GM18511 (cell line): Measurements from ENCODE around the gene CRADD.
A peak's percentile ranks its signal among the peaks of the same experiment; 100 is the strongest.
"Not testable (repeated sequence)": the region's sequence is repeated elsewhere in the genome, so short reads cannot be mapped to it uniquely, and the experiment has no call there.

Source experiments
- ATAC-seq: cut with Tn5 transposase; IDR thresholded peaks from one replicate; pipeline ENCODE4 v1.9.1; 2021; ENCODE audit warnings: mild to moderate bottlenecking, moderate library complexity; ENCODE audit not compliant: unreplicated experiment

CRADD gene

DNA sequence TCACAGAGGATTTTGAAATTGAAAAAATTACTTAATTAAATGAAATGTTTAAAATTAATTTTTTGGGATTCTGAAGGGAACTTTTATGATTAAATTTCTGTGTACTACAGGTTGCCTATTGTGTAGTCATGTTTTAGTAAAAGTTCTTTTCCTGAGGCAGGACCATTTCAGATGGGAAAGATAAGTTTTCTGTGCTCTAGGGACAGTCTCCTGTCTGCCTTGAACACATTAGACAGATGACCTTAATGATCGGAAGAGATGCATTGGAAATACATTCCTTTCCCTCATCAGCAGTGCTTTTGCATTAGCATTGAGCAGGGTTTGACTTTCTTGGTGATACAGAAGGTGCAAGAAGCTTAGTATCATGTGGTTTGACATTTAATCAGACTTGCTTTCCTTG is 28.1 kb downstream of the CRADD start:
- ATAC-seq, result no peak

DNA sequence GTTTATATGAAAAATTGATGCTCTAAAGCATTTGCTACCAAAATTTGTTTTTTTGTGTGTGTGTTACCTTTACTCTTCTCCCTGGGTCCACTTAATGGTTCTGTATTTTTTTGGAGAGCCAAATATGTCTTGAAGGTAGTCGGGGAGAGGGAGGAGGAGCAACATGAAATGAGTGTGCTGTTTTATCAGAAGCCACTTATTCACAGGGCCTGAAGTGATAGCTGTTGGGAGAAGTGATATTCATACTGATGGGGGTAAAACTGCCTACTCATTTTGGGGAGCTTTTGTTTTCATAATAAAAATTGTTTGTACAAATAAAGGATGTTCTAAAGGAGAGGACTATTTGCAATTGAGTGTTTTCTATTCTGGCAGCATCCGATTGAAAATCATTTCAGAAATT is 29.2 kb downstream of the CRADD start:
- no peak for ATAC-seq

DNA sequence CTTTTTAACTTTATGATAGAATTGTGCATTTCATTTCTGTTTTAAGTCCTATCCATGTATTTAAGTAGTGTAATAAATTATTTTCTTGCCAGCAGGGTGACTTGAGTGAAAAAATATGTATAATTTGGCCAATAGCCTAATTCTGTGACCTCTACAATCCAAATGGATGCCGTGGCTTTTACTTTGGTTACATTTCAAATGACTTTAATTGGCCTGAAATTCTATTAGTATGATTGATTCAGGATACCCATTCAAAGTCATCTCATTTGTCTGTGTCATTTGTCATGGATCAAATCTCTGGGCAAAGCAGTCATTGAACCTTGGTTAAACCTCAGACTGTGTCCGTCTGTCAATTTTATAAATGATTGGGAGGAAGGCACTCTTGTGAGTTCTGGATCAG is 29.6 kb downstream of the CRADD start:
- no peak for ATAC-seq

DNA sequence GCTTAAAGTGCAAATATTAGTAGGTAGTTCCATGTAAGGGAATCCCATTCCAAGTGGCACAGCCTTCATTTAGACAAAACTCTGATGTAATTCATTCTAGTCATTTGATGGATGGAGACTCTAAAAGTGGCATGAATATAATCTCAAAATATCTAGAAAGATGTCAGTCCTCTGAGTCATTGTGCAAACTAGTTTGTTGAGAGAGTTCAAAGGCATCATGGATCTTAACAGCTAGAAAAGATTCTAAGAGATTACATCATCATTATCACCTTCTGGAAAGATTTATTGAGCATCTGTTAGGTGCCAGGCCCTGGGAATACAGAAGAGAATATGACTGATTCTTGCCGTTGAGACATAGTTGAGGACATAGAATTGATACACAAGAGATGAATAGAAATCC is 30.7 kb downstream of the CRADD start:
- ATAC-seq, result no peak

DNA sequence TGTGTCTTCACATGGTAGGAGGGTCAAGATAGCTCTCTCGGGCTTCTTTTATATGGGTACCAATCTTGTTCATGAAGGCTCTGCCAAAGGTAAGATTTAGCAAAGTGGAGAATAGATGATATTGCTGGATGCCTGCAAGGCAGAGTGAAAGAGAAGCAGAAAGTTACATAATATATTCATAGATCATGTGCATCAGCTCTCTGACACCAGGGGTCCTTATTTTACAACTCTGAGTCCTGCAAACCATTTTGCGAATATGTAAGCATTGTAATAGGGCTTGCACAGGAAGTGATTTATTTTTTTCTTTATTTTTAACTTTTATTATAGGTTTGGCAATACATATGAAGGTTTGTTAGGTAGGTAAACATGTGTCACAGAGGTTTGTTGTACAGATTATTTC is 31.8 kb downstream of the CRADD start:
- ATAC-seq, result no peak

DNA sequence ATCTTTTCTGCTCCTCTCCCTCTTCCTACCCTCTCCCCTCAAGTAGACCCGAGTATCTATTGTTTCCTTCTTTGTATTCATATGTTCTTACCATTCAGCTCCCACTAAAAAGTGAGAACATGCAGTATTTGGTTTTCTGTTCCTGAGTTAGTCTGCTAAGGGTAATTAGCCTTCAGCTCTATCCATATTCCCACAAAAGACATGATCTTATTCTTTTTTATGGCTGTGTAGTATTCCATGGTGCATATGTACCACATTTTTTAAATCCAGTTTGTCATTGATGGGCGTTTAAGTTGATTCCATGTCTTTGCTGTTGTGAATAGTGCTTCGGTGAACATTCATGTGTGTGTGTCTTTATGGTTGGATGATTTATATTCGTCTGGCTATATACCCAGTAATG is 32.2 kb downstream of the CRADD start:
- no peak for ATAC-seq

DNA sequence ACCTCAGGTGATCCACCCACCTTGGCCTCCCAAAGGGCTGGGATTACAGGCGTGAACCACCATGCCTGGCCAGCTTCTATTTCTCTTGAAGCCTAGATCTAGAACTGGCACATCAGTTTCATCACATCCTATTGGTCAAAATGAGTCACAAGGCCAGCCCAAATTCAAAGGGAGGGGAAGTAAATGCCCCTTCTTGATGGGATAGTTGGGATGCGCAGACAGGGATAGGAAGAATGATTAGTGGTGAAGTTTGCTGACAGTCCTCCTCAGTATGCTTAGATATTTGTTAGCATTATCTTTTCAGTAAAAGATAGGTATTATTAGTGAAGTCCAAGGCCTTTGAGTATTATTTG is 33.4 kb downstream of the CRADD start:
- ATAC-seq, result no peak

DNA sequence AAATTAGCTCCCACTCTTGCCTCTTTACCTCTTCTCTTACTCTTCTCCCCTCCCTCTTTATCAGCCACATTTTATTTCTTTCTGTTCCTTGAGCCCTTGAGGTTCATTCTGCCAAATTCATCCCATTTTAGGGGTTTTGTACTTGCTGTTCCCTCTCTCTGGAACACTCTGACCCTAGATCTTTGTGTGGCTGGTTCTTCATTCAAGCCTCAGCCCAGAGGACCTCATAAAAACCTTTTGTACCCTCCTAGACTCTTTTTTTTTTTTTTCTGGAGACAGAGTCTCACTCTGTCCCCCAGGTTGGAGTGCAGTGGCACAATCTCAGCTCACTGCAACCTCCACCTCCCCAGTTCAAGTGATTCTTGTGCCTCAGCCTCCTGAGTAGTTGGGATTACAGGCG is 34.3 kb downstream of the CRADD start:
- not testable (repeated sequence) for ATAC-seq

DNA sequence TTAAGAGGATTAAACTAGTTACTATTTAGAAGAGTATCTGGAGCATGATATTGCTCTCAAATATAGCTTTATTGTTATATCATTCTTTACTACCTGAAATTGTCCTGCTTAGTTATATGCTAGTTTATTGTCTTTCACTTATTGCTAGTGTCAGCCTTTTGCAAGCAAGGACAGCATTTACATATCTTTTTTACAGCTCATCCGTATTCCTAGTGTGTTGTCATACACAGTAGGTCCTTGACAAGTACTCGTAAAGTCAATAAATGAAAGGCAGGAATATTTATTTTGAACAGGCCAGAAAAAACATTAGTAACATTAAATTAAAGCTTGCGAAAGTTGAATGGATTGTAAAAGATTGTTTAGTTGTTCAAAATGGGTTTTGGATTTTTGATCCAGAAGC is 35.0 kb downstream of the CRADD start:
- no peak for ATAC-seq

DNA sequence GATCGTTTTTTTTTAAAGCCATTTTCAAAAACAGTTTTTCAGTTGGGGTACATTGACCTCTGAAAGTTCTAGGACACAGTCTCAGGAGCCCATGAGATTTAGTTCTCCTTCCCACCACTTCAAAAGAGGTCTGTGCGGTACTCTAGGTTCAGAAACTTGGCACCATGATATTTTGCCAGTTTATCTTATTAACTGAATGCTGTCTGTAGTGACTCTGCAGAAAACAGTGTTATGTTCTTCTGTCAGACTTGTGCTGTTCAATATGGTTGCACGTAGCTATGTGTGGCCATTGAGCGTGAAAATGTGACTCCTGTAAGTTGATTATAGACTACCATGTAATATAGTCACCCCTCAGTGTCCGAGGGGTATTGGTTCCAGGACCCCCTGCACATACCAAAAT is 35.9 kb downstream of the CRADD start:
- no peak for ATAC-seq

DNA sequence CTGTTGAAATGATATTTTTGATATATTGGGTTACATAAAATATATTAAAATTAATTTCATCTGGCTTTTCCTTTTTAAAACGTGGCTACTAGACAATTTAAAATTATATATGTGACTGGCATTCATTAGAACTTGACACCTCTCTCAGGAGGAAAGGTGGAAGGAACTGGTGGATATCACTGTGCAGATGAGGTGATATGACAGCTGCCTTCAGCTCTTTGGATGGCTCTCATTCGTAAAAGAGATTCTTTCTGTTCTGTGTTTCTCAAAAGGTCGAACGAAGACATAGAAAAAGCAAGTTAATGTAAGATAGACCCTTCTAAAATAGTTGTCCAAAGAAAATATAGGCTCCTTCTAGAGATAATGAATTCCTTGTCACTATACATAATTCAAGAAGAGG is 36.6 kb downstream of the CRADD start:
- no peak for ATAC-seq

DNA sequence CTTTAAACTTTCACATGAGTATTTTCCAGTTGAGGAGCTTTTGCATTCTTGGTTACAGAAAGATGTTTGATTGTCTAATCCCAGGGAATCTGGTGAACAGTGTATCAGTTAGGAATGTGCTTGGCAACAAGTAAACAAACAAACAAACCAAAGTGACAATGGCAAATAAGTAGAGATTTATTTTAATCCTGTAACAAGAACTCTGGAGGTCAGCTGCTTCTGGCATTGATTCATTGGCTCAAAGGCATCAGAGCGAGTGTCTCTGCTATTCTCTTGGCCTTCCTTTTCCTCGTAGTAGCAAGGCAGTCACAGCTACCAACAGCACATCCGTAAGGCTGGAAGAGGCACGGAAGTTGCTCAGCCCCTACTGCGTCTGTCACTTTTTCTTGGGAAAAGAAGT is 37.2 kb downstream of the CRADD start:
- ATAC-seq, result no peak

DNA sequence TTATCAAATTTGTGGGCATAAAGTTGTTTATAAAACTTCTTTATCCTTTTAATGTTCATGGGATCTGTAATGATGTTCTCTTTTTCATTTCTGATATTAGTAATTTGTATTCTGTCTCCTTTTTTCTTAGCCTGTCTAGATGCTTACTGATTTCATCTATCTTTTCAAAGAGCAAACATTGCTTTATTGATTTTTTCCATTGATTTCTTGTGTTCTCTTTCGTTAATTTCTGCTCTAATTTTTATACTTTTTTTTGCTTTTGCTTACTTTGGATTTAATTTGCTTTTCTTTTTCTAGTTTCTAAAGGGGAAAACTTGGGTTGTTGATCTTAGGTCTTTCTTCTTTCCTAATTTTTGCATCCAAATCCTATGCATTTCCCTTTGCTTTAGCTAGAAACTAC is 42.5 kb downstream of the CRADD start:
- ATAC-seq, result no peak

DNA sequence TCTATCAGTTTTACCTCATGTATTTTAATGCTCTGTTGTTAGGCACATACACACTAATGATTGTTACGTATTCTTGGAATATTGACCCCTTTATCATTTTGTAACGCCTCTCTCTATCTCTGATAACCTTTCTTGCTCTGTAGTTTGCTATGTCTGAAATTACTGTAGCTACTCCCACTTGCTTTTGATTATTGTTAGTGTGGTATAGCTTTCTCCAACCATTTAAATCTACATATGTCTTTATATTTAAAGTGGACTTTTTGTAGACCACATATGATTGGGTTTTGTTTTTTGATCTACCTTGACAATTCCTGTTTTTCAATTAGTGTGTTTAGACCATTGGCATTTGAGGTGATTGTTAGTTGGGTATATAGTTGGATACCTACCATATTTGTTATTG is 43.4 kb downstream of the CRADD start:
- no peak for ATAC-seq

DNA sequence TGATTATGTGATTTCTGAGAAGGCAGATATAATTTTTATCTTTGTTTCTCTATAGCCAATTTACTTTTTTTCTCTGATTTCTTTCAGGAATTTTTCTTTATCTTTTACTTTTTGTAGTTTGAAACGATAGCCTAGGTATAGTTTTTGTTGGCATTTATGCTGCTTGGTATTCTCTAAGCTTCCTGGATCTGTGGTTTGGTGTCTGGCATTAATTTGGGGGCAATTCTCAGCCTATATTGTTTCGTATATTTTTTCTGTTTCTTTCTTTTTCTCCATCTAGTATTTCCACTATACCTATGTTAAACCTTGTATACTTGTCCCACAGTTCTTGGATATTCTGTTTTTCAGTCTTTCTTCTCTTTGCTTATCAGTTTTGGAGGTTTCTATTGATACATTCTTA is 45.0 kb downstream of the CRADD start:
- no peak for ATAC-seq

DNA sequence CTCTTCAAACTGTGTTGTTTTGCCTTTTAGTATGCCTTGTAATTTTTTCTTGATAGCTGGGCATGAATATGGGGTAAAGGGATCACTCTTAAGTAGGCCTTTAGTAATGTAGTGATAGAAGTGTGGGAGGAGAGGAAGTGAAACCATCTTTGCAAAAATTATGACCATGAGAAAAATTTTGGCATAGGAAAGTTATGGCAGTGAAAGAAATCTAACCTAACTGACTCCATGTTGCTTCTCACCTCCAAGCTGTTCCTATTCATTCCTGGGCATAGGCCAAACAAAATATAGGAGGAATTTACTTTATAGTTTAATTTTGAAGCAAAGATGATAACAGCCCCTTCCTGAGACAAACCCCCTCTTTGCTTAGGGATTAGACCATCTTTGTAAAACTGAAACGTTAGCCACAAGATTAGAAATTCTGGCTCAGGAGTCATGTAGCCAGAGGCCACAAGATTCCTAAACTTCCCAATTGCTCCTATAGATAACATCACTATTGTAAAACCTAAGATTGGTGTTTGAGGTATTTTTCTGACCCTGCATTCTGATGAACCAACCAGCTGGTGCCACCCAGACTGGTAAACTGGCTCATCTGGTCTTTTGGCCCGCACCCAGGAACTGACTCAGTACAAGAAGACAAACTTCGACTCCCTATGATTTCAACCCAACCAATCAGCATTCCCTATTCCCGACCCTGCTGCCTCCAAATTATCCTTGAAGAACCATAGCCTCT is 45.8 kb downstream of the CRADD start:
- ATAC-seq, result no peak

DNA sequence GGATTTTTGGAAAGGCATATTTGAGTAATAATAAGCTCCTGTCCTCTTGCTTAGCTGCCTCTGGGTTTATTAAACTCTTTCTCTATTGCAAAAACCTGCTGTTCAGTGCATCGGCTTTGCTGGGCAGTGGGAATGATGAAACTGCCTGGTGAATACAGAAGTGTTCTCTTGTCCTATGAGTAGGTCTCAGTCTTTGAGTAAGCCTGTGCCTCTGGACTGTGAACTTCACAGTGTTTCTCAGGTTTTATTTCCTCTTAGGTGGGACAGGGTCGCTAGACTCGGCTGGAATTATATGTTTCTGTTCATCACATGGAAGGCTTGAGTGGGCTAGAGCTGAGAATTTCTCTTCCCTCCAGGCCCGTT is 46.4 kb downstream of the CRADD start:
- ATAC-seq, result no peak

DNA sequence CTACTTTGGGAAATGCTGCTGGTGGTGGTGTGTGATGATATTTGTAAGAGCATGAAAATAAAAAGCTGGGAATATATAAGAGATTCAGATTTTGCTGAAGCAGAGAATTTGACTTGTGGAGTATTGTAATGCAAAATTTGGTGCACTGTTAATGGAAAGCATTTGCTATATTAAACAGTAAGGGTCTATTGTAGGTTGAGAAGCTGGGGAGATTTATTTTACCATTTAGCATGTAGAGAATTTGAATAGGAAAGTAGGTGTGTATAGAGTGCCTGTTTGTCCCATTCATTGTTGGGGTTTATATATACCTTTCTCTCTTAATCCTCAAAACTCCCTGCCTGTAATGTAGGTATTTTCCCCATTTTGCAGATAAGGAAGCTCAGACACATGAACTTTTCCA is 48.4 kb downstream of the CRADD start:
- no peak for ATAC-seq

DNA sequence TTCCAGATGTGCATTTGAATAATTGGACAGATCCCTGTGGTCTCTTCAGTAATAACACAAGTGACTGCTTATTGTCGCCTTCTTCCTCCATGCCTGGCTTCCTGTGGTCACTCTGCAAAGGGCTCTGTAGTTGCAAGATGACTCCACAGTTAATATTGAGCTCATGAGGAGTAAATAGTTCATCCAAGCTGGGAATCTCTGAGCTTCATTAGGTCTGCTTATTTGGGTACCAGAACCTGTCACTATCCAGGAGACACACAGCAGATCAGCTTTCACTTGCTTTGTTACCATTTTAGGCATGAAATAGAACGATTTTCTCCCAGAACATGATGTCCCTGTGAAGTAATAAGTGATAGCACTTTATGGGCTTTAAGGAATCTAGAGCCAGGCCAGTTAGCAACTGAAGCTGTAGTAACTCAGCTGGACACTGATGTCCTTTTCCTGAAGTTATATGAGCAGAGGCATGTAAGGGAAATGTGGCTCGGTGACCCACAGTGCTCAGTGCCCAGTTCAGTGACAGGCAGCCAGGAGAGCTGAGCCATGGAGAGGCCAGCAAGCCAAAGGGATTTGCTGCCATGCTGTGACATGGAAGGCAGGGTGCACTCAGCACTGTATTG is 50.1 kb downstream of the CRADD start:
- no peak for ATAC-seq

DNA sequence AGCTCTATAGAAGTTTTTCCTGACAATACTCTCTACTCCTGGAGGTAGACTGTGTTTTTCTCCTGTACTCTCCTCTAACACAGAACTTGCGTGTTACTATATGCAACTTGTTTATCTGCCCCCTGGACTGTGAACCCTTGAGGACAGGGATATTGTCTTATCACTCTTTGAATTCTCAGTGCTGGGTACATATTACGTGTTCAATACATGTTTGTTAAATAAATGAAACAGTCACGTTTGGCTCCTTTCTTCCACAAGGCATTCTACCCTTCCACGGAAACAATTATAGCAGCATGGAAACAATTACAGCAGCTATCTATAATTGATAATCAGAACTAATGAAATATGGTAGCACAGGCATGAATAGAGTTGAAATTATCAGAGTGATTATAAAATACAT is 50.7 kb downstream of the CRADD start:
- ATAC-seq, result no peak

DNA sequence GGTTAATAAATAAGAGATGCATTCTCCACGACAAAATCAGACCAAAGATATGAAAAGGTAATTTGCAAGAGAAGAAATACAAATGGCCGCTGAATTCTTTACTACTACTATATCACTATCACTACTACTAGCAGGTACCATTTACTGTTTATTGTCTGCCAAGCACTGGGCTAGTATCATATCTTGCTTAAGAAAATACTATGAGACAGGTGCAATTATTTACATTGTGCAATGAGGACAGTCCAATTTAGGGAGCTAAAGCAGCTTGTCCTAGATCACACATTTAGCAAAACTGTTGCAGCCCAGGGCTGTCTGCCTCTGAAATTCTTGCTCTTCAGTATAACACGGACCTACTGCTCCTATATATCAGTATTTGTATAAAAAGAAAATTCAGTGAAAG is 52.8 kb downstream of the CRADD start:
- ATAC-seq, result no peak

DNA sequence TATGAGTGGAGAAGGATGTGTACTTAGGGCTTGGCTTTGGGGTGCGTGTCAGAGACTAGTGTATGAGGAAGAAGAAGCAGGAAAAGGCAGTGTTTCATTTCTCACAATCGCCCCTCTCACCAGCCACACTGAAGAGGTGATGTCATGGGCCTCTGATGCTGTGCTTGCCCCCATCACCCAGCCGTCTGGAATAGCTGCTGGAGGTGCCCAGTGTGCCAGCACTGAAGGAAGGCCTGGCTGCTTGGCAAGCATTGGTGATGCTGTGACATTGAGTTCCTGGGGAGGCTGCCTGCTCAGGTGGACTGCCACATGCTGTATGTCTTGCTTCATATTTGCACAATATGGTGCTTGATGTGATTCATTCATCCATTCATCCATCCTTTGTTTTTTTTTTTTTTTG is 56.2 kb downstream of the CRADD start:
- peak; percentile 57 for ATAC-seq

DNA sequence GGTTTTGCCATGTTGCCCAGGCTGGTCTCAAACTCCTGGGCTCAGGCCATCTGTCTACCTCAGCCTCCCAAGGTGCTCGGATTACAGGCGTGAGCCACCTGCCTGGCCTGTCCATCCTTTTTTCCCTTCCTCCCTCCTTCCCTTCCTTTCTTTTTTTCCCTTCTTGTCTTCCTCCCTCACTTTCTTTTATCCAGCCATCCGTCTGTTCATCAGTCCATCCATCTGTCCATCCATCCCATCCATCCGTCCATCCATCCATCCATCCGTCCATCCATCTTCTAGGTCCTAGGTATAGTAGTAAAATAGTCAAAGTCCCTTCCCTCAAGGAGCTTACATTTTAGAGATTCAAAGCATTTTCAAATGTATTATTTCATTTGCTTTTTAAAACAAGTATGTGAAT is 56.8 kb downstream of the CRADD start:
- no peak for ATAC-seq
